ENCODE measurements around the gene MAN2A1.

- no peak for TF ChIP-seq FOXP2 (optimal IDR thresholded peaks at IDR 0.05; ENCODE audit: borderline replicate concordance, extremely low read depth, extremely low read length, insufficient read depth)
- TF ChIP-seq POLR2AphosphoS5 (IDR thresholded peaks at IDR 0.05; ENCODE audit: low read depth, low read length): no peak
- TF ChIP-seq SIN3A (IDR thresholded peaks at IDR 0.05; ENCODE audit: borderline replicate concordance, insufficient read depth, low read length): no peak
Measured at GRCh38 chr5:109812698-109813097, 123.0 kb downstream of the MAN2A1 start.

Measured in PFSK-1 (cell line).